GM19324 (cell line): ENCODE results near the gene TNPO1.

ENCODE experiments used
- ATAC-seq: cut with Tn5 transposase; IDR thresholded peaks from one replicate; pipeline ENCODE4 v1.9.1; 2021; ENCODE audit warnings: mild to moderate bottlenecking, moderate library complexity; ENCODE audit not compliant: unreplicated experiment, low FRiP score

The TNPO1 gene

GRCh38 chr5:72817671-72818266, 1.3 kb downstream of the TNPO1 start:
- no peak for ATAC-seq

DNA sequence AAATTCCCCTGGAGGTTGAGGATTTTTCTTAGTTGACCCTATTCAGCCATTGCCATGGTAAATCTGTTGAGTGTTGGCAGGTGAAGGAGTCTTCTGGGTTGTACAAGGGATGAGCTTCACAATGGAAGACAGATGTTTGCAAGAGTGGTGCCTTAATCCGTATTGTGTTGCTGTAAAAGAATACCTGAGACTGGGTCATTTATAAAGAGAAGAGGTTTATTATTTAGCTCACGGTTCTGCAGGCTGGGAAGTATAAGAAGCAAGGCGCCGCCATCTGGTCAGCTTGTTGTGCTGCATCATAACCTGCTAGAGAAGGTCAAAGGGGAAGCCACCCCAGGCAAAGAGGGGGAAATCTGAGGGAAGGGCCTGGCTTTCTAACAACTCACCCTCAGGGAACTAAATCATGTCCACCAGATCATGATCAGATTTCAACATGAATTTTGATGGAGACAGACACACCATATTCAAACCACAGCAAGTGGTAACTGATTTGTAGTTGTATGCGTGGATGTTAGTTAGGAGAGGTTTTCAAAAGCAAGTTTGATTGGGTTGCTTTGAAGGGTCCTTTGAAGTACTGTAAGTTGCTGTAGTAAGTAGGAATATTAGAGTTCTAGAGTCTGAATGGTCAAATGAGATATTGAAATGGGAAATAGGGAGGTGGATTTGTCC, 2.5 kb downstream of the TNPO1 start:
- ATAC-seq = no peak

DNA sequence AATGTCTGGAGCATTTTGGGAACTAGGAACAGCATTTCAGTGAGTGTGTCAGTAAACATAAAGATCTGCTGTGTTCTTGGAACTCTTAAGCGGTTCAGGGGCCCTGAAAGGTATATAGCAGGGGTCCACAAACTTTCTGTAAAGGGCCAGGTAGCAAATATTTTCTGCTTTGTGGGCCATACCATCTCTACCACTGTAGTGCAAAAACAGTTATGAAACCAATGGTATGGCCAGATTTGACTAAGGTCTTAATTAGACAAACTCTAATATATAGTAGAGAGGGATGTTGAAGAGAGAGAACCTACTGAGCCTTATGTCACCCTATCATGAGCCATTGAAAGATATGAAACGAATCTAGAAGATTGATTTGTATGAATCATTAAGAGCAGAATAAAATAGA, 5.3 kb downstream of the TNPO1 start:
- ATAC-seq = no peak

DNA sequence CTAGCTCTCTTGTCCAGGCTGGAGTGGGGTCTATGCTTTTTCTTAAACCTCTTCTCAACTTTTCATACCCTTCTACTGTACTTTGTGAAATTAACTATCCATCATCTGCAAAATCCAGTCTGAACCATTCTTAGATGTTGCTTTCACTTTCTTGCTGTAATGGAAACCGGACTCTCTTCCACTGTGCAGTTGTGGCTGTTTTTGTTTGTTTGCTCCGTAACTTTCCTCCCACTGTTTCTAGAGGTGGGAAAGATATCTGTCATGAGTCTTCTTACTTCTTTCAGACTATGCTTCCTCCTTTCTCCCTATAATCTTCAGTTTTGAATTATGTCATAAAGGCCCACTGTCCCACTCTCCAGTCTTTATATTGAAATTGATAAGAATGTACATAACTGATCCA, 6.5 kb downstream of the TNPO1 start:
- ATAC-seq = no peak

DNA sequence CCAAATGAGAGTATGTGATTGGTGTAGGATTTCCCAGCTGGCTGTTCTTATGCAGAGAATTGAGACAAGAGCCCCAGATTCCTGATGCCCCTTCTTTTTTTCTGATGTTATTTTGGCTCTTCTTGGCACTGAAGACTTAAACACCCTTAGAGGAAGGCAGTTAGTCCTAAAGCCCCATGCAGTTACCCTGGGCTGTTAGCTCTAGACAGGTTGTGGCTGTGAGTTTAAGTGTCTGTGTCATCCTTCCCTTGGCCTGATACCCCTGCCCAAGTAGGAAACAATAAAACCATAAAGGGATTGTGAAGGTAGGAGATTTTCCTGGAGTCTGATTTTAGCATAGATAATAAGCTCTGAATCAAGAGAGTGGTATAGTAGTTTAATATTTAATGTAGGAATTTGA, 13.2 kb downstream of the TNPO1 start:
- ATAC-seq = no peak

DNA sequence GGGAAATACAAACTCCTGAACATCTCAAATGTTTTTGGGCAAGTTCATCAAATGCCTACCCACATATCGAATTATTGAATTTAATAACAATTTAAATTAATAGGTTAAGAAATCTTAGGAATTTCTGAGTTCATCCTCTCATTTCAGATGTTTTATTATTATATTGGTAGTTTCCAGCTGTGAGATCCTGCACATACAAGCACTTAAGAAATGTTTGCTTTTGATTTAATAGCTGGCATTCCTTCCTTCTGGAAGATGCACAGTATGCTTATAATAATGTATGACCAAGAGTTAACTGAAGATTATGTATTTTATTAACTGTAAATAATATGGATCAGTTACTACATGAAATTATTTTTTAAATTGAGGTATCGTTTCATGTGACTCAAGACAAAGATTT, 13.9 kb downstream of the TNPO1 start:
- no peak for ATAC-seq

DNA sequence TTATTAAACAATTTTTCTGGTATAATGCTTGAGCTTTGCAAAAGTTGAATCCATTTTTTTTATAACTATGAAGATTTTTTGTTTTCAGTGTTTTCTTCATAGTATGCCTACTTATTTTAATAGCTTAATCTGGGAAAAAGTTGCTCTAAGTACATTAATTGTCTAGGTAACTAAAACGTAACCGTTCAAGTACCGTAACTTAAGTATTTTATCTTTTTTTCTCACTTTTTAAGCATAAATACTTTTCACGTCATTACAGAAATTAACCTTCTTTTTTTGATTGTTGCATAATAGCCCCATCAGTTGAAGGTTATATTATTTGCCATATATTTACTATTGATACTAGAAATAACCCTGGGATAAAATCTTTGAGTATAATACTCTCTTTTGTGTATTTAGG, 15.2 kb downstream of the TNPO1 start:
- no peak for ATAC-seq

GRCh38 chr5:72834924-72835323, 18.5 kb downstream of the TNPO1 start:
- ATAC-seq = no peak

DNA sequence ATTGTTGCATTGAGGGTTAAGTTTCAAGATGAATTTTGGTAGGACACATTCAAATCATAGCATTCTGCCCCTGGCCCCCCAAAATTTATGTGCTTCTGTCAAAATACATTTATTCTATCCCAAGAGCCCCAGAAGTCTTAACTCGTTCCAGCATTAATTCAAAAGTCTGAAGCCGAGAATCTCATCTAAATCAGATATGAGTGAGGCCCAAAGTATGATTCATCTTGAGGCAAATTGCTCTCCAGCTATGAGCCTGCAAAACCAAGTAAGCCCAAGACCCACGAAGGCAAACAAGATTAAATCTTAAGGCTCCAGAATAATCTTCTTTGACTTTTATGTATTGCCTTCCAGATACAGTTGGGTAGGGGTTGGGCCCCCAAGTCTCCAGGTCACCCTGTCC, 19.2 kb downstream of the TNPO1 start:
- no peak for ATAC-seq

- no peak for ATAC-seq
Observed at GRCh38 chr5:72836810-72837209, 20.3 kb downstream of the TNPO1 start.

DNA sequence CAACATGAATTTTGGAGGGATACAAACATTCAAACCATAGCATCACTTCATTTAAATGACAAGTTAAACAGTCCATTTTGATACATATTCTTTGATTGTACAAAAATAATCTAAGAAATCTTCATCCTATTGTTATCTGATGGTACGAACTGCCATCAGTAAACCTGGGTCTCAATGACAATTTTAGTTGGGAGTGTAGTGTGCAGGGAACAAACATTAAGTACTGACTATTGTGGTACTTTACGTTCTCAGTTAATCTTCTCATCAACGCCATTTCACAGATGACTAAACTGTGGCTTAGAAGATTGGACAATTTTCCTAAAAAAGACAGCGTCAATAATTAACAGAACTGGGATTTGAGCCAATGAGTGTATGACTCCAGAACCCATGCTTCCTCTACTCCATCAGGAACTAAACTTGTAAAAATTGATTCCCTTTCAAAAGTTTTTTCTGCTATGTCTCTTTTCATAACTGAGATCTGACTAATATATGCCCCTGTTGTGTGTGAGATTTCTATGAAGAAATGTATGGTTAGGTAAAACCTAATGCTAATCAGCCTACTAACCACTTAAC, 21.1 kb downstream of the TNPO1 start:
- no peak for ATAC-seq

GRCh38 chr5:72840041-72840440, 23.6 kb downstream of the TNPO1 start:
- ATAC-seq = no peak

DNA sequence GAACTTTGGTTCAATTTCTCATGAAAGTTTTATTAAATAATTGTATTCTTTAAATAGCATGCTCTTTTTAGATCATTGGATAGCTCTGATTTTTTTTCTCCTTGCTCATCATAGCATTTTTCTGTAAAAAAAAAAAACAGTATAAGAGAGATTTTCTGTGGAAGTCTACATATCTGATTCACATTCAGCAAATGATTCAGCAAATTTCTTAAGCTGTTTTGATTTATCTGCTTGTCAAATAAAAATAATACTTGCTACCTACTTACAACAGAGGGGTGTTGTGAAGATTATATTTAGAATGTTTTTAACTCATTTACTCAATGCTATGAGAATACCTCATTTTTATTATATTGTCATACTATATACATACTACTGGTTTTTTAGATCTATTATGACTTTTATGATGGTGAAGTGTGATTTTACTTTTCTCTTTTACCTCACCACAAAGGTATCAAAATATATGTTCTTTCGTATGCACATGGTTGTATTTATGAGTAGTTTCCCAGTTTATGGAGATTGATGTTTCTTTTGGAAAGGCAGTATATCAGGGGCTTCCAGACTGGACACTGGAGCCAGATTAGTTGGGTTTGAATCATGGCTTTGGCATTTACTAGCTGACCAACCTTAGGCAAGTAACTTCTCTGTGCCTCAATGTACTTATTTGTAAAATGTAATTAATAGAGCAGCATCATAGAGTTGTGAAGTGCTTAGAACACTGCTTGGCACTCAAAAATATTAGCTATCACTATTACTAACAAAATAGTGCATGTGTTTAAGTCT, 25.5 kb downstream of the TNPO1 start:
- no peak for ATAC-seq

DNA sequence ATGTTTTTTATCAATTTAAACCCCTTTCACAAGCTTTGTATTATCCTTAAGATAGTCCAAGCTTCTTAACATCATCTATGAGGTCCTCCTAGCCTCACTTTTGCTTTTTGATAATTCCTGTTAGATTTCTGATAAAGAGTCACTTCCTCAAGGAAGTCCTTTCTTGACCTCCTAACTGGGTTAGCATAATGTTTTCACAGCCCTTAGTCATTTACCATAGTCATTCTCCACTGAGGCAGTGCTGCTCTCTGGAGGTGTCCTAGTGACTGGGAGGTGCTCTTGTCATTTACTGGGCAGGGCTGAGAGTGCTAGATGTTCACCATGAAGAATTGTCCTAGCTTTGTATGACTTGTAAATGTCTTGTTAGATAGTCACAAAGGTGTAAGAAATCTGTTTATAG, 26.4 kb downstream of the TNPO1 start:
- no peak for ATAC-seq

- ATAC-seq = no peak
Observed at GRCh38 chr5:72844218-72844603, 27.8 kb downstream of the TNPO1 start.

DNA sequence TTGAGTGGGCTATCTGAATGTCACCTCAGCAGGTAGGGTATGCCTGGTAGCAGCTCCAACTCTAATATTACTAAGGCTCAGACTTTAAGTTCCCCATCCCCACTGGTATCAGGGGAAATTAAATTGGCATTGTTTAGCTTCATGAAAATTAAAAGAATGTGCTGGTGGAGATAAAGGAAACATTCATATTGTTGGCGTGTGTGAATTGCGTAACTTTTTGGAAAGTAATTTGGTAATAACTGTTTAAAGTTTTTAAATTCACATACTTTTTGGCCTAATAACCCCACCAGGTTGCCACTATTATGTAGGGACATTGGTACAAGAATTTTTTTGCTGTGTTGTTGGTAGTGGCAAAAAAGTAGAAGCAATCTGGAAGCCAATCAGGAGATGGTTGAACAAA, 29.4 kb downstream of the TNPO1 start:
- ATAC-seq = no peak

- no peak for ATAC-seq
Observed at GRCh38 chr5:72846483-72846882, 30.0 kb downstream of the TNPO1 start.

DNA sequence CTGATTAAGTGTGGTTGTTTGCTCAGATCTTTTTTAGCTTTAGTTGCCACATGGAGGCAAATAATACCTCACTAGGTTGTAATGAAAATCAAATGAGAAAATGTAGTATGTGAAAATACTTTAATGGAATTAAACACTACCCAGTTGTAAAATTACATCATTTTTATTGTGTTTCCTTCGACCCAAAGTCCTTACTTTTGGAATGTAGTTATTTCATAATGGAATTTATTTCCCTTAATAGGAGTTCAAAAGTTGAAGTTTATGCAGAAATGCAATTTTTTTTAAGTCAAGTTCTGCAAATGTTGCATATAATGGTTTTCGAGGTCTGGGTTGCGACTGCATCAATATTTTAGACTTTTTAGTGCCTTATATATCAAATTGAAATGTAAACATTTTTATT, 31.0 kb downstream of the TNPO1 start:
- ATAC-seq = no peak

- ATAC-seq = peak; percentile 90
Observed at GRCh38 chr5:72847989-72848473, 31.6 kb downstream of the TNPO1 start.

DNA sequence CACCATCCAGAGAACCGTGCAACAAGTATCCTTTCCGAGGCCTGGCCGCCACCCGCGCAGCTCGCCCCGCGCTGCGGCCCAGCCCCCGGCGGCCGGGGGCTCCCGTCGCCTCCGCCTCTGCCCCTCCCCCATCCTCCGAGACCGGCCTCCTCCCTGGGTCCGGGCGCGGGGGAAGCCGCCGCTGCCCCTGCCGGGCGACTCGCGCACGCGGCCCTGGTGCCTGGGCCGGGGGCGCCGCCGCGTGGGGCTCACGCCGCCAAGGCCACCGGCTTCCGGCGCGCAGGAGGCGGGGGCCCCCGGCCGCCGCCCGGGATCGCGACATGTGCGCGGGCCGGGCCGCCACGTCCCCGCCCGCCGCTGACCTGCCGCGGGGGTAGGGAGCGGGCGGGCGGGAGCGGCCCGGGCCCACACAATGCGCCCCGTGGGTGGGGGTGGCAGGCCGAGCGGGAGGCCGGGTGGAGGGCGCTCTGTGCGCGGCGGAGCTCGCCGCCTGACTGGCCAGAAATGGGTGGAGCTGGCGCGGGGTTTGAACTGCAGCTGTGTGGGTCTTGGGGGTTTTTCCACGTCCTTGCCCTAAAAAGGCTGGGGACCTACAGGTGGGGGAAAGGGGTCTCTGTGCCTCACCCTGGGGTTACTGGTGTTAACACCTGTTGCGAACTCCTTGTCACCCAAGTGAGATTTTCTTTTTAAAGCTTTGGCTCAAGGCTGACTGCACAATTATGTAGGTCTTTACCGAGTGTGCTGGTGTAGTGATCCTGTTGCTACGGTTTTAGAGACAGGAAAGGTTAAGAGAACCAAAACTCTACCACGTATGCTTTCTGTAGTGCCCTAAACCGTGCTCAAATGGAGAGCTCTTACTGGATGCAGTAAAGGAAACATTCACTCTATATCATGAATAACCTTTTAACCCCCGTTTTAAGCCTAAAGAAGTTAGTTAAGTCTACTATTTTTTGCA, 32.3 kb downstream of the TNPO1 start:
- ATAC-seq = peak; percentile 48
